ENCODE measurements around the gene CKMT1A.

- TF ChIP-seq CTCF (conservative IDR thresholded peaks at IDR 0.05; ENCODE audit: low read length) (no peak), EZH2phosphoT487 (IDR thresholded peaks at IDR 0.05; ENCODE audit: borderline replicate concordance, low read depth, low read length) (no peak)
These were observed 44.8 kb upstream of the CKMT1A start, which contains the start of gene CATSPER2 for GRCh38 chr15:43648649-43649429.
